BLaER1 treated with 17β-estradiol and CSF1 and Interleukin-3, amounts not matched to agents 10 nM and 100 nM (cell line): Measurements from ENCODE around the gene MARK1.

Experiments
- H3K27ac ChIP-seq, 11 experiments: shearing (Covaris generic); formaldehyde crosslinking; 2 replicates each; pipeline ENCODE4 v1.8.1; 2022
- H3K27me3 ChIP-seq, 11 experiments: shearing (Covaris generic); formaldehyde crosslinking; 2 replicates each; pipeline ENCODE4 v1.8.1; 2022
- H3K36me3 ChIP-seq, 11 experiments: shearing (Covaris generic); formaldehyde crosslinking; 2 replicates each; pipeline ENCODE4 v1.8.1; 2022
- H3K4me1 ChIP-seq, 10 experiments: shearing (Covaris generic); formaldehyde crosslinking; 2 replicates each; pipeline ENCODE4 v1.8.1; 2022
- H3K4me2 ChIP-seq, 11 experiments: shearing (Covaris generic); formaldehyde crosslinking; 2 replicates each; pipeline ENCODE4 v1.8.1; 2022
- H3K4me3 ChIP-seq, 10 experiments: shearing (Covaris generic); formaldehyde crosslinking; 2 replicates each; pipeline ENCODE4 v1.8.1; 2022
- H3K9ac ChIP-seq, 11 experiments: shearing (Covaris generic); formaldehyde crosslinking; 2 replicates each; pipeline ENCODE4 v1.8.1; 2022
- H3K9me3 ChIP-seq, 11 experiments: shearing (Covaris generic); formaldehyde crosslinking; replicated peaks in 1 of 11; 2 replicates each; pipeline ENCODE4 v1.8.1; 2022
- H4K20me1 ChIP-seq, 11 experiments: shearing (Covaris generic); formaldehyde crosslinking; 2 replicates each; pipeline ENCODE4 v1.8.1; 2022
- Cebpa-rat ChIP-seq, 11 experiments: shearing (Covaris generic); IDR thresholded peaks; 2 replicates each; pipeline ENCODE4 v1.8.1; 2022

Gene MARK1

GRCh38 chr1:220706480-220706879 is 178.5 kb downstream of the MARK1 start:
- TF ChIP-seq Cebpa-rat (IDR thresholded peaks at IDR 0.05): no peak
- Histone ChIP-seq H4K20me1 (no peaks in the 10 kb centered on the region), H3K27me3 (no peaks in the 10 kb centered on the region), H3K4me1 (peaks cover 21 to 47% (median 43%) of the 10 kb centered on the region in 10 experiments), H3K36me3 (no peaks in the 10 kb centered on the region), H3K9ac (no peak overlapping the region), H3K27ac (no peak overlapping the region), H3K9me3 (peaks cover 0 to 24% (median 12%) of the 10 kb centered on the region in 11 experiments; a peak in 16 of 22 replicates), H3K4me3 (no peak overlapping the region), H3K4me2 (no peak overlapping the region)

GRCh38 chr1:220707160-220707559 is 179.2 kb downstream of the MARK1 start:
- Histone ChIP-seq H4K20me1 (no peaks in the 10 kb centered on the region), H3K27me3 (no peaks in the 10 kb centered on the region), H3K9me3 (peaks cover 0 to 21% (median 12%) of the 10 kb centered on the region in 11 experiments; a peak in 16 of 22 replicates), H3K36me3 (no peaks in the 10 kb centered on the region), H3K4me3 (no peak overlapping the region), H3K4me2 (no peak overlapping the region), H3K4me1 (peaks cover 17 to 43% (median 37%) of the 10 kb centered on the region in 10 experiments), H3K27ac (no peak overlapping the region), H3K9ac (no peak overlapping the region)
- no peak for TF ChIP-seq Cebpa-rat (IDR thresholded peaks at IDR 0.05)

GRCh38 chr1:220708244-220708643 is 180.3 kb downstream of the MARK1 start:
- no peak overlapping the region for H3K9ac ChIP-seq
- H3K36me3 ChIP-seq: no peaks in the 10 kb centered on the region
- H3K4me2 ChIP-seq: peak overlapping the region in 2 of 11 experiments; percentile 26 to 46; a peak in 1 of 22 replicates
- no peaks in the 10 kb centered on the region for H3K27me3 ChIP-seq
- H4K20me1 ChIP-seq: no peaks in the 10 kb centered on the region
- H3K27ac ChIP-seq: no peak overlapping the region
- TF ChIP-seq Cebpa-rat (IDR thresholded peaks at IDR 0.05): no peak
- peaks cover 14 to 35% (median 29%) of the 10 kb centered on the region in 10 experiments; a peak in 18 of 20 replicates for H3K4me1 ChIP-seq
- no peak overlapping the region for H3K4me3 ChIP-seq
- peaks cover 0 to 10% (median 2%) of the 10 kb centered on the region in 11 experiments; a peak in 11 of 22 replicates for H3K9me3 ChIP-seq

- no peaks in the 10 kb centered on the region for H3K36me3 ChIP-seq
- H3K9ac ChIP-seq: no peak overlapping the region
- H3K4me3 ChIP-seq: no peak overlapping the region
- H3K9me3 ChIP-seq: peaks cover 0 to 4% (median 2%) of the 10 kb centered on the region in 11 experiments; a peak in 5 of 22 replicates
- H3K27me3 ChIP-seq: no peaks in the 10 kb centered on the region
- H4K20me1 ChIP-seq: no peaks in the 10 kb centered on the region
- peak overlapping the region in 8 of 11 experiments; percentile 35 to 62 (median 54); a peak in 16 of 22 replicates for H3K4me2 ChIP-seq
- no peak for TF ChIP-seq Cebpa-rat (IDR thresholded peaks at IDR 0.05)
- peaks cover 14 to 35% (median 29%) of the 10 kb centered on the region in 10 experiments; a peak in 18 of 20 replicates for H3K4me1 ChIP-seq
- H3K27ac ChIP-seq: no peak overlapping the region
These were observed 181.2 kb downstream of the MARK1 start for GRCh38 chr1:220708936-220709801.

GRCh38 chr1:220710333-220710732 is 182.4 kb downstream of the MARK1 start:
- H3K36me3 ChIP-seq: no peaks in the 10 kb centered on the region
- H4K20me1 ChIP-seq: no peaks in the 10 kb centered on the region
- H3K4me1 ChIP-seq: peaks cover 14 to 35% (median 29%) of the 10 kb centered on the region in 10 experiments; a peak in 18 of 20 replicates
- H3K4me2 ChIP-seq: peak overlapping the region; percentile 7 to 62 (median 44); a peak in 13 of 22 replicates
- no peak for TF ChIP-seq Cebpa-rat (IDR thresholded peaks at IDR 0.05)
- H3K9me3 ChIP-seq: peaks cover 10 to 15% (median 13%) of the 10 kb centered on the region in 11 experiments; a peak in 21 of 22 replicates
- no peak overlapping the region for H3K4me3 ChIP-seq
- no peak overlapping the region for H3K27ac ChIP-seq
- H3K27me3 ChIP-seq: no peaks in the 10 kb centered on the region
- H3K9ac ChIP-seq: no peak overlapping the region

DNA sequence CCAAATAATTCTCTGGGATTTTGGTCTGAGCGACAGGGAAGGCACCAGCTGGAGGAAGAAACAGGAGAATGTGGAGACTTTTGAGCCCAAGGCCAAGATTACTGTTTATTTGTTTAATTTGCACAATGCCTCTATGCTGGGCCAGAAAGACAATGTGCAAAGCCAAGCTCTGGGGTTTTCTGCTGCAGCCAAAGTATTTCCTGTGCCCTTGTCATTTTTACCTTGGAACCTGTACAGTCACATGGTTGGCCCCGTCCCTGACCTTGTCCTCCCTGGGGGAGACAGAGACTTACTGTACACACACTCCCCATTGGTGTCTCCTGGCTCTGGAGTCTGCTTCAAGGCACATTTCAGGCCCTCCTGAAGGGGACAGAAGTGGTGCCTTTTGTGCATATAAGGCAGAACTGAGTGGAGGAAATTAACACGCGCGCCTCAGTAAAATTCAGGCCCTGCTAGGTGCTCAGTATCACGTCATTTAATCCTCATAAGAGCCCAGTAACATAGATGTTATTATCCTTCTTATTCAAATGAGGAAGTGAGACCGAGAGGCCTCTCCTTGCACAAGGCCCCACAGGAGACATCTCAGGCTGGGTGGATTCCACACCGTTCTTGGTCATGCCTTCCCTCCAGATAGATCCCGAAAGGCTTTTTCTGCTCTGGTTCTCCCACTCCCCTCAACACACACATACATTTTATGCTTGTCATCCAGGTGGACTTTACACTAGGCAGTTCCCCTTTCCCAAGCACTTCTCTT is 183.3 kb downstream of the MARK1 start:
- H3K27me3 ChIP-seq: no peaks in the 10 kb centered on the region
- H3K27ac ChIP-seq: peak overlapping the region in 1 of 11 experiments; percentile 16; a peak in 1 of 22 replicates
- TF ChIP-seq Cebpa-rat (IDR thresholded peaks at IDR 0.05): no peak
- peak overlapping the region; percentile 9 to 50 (median 34); a peak in 14 of 22 replicates for H3K4me2 ChIP-seq
- H3K9me3 ChIP-seq: peaks cover 18 to 24% (median 22%) of the 10 kb centered on the region in 11 experiments
- no peak overlapping the region for H3K4me3 ChIP-seq
- peaks cover 14 to 35% (median 29%) of the 10 kb centered on the region in 10 experiments; a peak in 18 of 20 replicates for H3K4me1 ChIP-seq
- H4K20me1 ChIP-seq: no peaks in the 10 kb centered on the region
- no peak overlapping the region for H3K9ac ChIP-seq
- no peaks in the 10 kb centered on the region for H3K36me3 ChIP-seq
